Mucosa of rectum (tissue), 2 donors: ENCODE results near the gene SLC25A53.
"Not testable (repeated sequence)": the region's sequence is repeated elsewhere in the genome, so short reads cannot be mapped to it uniquely, and the experiment has no call there.

Experiments used
- H3K27ac ChIP-seq, 2 donors: one replicate each; pipeline ENCODE4 v1.7.0; 2013; ENCODE audit warnings: inconsistent platforms in 2 of 2, low read depth in 2 of 2, low read length in 2 of 2
- H3K27me3 ChIP-seq, 2 donors: one replicate each; pipeline ENCODE4 v1.7.0; 2013; ENCODE audit warnings: low read length in 2 of 2; ENCODE audit not compliant: control insufficient read depth in 2 of 2, insufficient read depth in 2 of 2
- H3K36me3 ChIP-seq, 2 donors: one replicate each; pipeline ENCODE4 v1.7.0; 2013; ENCODE audit warnings: low read length in 2 of 2; ENCODE audit not compliant: control insufficient read depth in 2 of 2, insufficient read depth in 2 of 2
- H3K4me1 ChIP-seq, 2 donors: one replicate each; pipeline ENCODE4 v1.7.0; 2013; ENCODE audit warnings: low read length in 2 of 2, mild to moderate bottlenecking in 1 of 2; ENCODE audit not compliant: control insufficient read depth in 2 of 2, insufficient read depth in 2 of 2
- H3K4me3 ChIP-seq, 2 donors: one replicate each; pipeline ENCODE4 v1.7.0; 2013; ENCODE audit warnings: low read length in 2 of 2
- H3K9ac ChIP-seq, 2 donors: one replicate each; pipeline ENCODE4 v1.7.0; 2013; ENCODE audit warnings: low read length in 2 of 2, low read depth in 1 of 2, mild to moderate bottlenecking in 1 of 2
- H3K9me3 ChIP-seq, 2 donors: one replicate each; pipeline ENCODE4 v1.7.0; 2013; ENCODE audit warnings: low read length in 2 of 2; ENCODE audit not compliant: control insufficient read depth in 2 of 2
- donor health status: healthy.
- donor health status: Normal muscosa, but diverticular disease.

The SLC25A53 gene

GRCh38 chrX:104075778-104076445 is 80.9 kb downstream of the SLC25A53 start, which contains the start of gene TMSB15C:
TSS of gene TMSB15C (minus strand) at chrX:104076236.
- not testable (repeated sequence) for H3K4me1 ChIP-seq, H3K4me3 ChIP-seq, H3K27ac ChIP-seq, H3K36me3 ChIP-seq, H3K9me3 ChIP-seq, H3K27me3 ChIP-seq, H3K9ac ChIP-seq

- H3K9ac ChIP-seq, H3K9me3 ChIP-seq, H3K36me3 ChIP-seq, H3K4me1 ChIP-seq, H3K4me3 ChIP-seq, H3K27ac ChIP-seq, H3K27me3 ChIP-seq: not testable (repeated sequence)
Measured at GRCh38 chrX:104062636-104063035, 94.2 kb downstream of the SLC25A53 start.

- H3K36me3 ChIP-seq, H3K27ac ChIP-seq, H3K4me1 ChIP-seq, H3K4me3 ChIP-seq, H3K9me3 ChIP-seq, H3K9ac ChIP-seq, H3K27me3 ChIP-seq: not testable (repeated sequence)
Measured at GRCh38 chrX:104054956-104055355, 101.9 kb downstream of the SLC25A53 start.
